T-helper 1 cell treated with Interleukin-12 subunit alpha and Interleukin-12 subunit beta and Interleukin-4 antibody, amounts not matched to agents 30 μg/mL and 1 μg/mL, for 36 hours (primary cell): ENCODE data around the gene TRAF3.

Experiments used
- H3K27ac Mint-ChIP-seq: one replicate; pipeline ENCODE4 v1.8.0; 2021; ENCODE audit warnings: mild to moderate bottlenecking, mixed read lengths
- H3K27me3 Mint-ChIP-seq: one replicate; pipeline ENCODE4 v1.8.0; 2021; ENCODE audit warnings: low read depth, mixed read lengths
- H3K36me3 Mint-ChIP-seq: one replicate; pipeline ENCODE4 v1.8.0; 2021; ENCODE audit warnings: low read depth, mixed read lengths
- H3K4me1 Mint-ChIP-seq: one replicate; pipeline ENCODE4 v1.8.0; 2021; ENCODE audit warnings: low read depth, mixed read lengths
- H3K4me3 Mint-ChIP-seq: one replicate; pipeline ENCODE4 v1.8.0; 2021; ENCODE audit warnings: mild to moderate bottlenecking, moderate library complexity, mixed read lengths
- H3K9me3 Mint-ChIP-seq: one replicate; pipeline ENCODE4 v1.8.0; 2021; ENCODE audit warnings: mixed read lengths

TRAF3 gene

GRCh38 chr14:102779574-102780315, 2.5 kb downstream of the TRAF3 start:
- Mint-ChIP-seq H3K27ac (peak overlapping the region; percentile 63), H3K9me3 (no peaks in the 10 kb centered on the region), H3K27me3 (no peaks in the 10 kb centered on the region), H3K4me1 (peaks cover 52% of the 10 kb centered on the region), H3K36me3 (peaks cover 30% of the 10 kb centered on the region), H3K4me3 (peak overlapping the region; percentile 89)

- peaks cover 30% of the 10 kb centered on the region for H3K36me3 Mint-ChIP-seq
- no peaks in the 10 kb centered on the region for H3K27me3 Mint-ChIP-seq
- no peak overlapping the region for H3K27ac Mint-ChIP-seq
- H3K4me3 Mint-ChIP-seq, result peak overlapping the region; percentile 68
- peaks cover 60% of the 10 kb centered on the region for H3K4me1 Mint-ChIP-seq
- no peaks in the 10 kb centered on the region for H3K9me3 Mint-ChIP-seq
These were observed 3.8 kb downstream of the TRAF3 start for GRCh38 chr14:102781063-102781462.

GRCh38 chr14:102782974-102783373, 5.7 kb downstream of the TRAF3 start:
- H3K27ac Mint-ChIP-seq, result no peak overlapping the region
- H3K4me3 Mint-ChIP-seq, result no peak overlapping the region
- H3K9me3 Mint-ChIP-seq, result no peaks in the 10 kb centered on the region
- peaks cover 34% of the 10 kb centered on the region for H3K36me3 Mint-ChIP-seq
- peaks cover 62% of the 10 kb centered on the region for H3K4me1 Mint-ChIP-seq
- H3K27me3 Mint-ChIP-seq, result no peaks in the 10 kb centered on the region

DNA sequence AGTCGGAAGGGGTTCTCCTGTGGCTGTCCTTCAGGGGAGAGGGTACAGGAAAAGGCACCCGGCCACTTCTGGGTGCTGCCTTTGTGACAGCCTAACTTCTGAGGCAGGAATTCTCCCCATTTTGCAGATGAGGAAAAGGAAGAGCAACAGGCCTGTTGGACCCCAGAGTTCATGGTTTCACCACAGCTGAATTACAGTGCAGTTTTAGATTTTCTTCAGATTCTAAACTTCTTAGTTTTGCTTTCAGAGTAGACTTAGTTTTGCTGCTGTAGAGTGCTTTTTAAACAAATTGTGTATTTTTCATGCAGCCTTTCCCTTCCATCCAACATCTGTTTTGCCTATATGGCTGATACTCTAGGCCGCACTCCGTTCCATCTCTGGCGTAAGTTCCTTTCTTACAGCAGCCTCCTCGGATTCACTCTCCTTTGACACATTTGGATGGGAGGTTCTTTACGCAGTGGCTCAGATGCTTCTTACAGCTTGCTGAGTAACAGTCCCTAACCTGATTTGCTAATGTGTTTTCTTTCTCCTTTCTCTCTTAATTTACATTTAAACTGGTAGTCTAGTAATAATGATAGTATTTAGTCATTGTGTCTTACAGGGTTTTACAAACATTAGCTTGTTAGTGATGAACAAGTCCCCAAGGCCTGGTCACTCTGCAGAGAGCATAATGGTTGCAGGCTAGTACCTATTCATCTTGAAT, 7.8 kb downstream of the TRAF3 start:
- Mint-ChIP-seq H3K4me3 (peak overlapping the region; percentile 8), H3K36me3 (peaks cover 21% of the 10 kb centered on the region), H3K4me1 (peaks cover 63% of the 10 kb centered on the region), H3K27ac (peak overlapping the region; percentile 72), H3K9me3 (no peaks in the 10 kb centered on the region), H3K27me3 (no peaks in the 10 kb centered on the region)

- Mint-ChIP-seq H3K27ac (peak overlapping the region; percentile 13), H3K9me3 (peaks cover 2% of the 10 kb centered on the region), H3K27me3 (no peaks in the 10 kb centered on the region), H3K4me3 (no peak overlapping the region), H3K36me3 (peaks cover 24% of the 10 kb centered on the region), H3K4me1 (peaks cover 66% of the 10 kb centered on the region)
These were observed 8.3 kb downstream of the TRAF3 start for GRCh38 chr14:102785595-102785963.

GRCh38 chr14:102786768-102787167, 9.5 kb downstream of the TRAF3 start:
- peak overlapping the region; percentile 45 for H3K4me3 Mint-ChIP-seq
- peaks cover 26% of the 10 kb centered on the region for H3K36me3 Mint-ChIP-seq
- peaks cover 66% of the 10 kb centered on the region for H3K4me1 Mint-ChIP-seq
- H3K9me3 Mint-ChIP-seq, result peaks cover 10% of the 10 kb centered on the region
- H3K27ac Mint-ChIP-seq, result peak overlapping the region; percentile 72
- no peaks in the 10 kb centered on the region for H3K27me3 Mint-ChIP-seq

DNA sequence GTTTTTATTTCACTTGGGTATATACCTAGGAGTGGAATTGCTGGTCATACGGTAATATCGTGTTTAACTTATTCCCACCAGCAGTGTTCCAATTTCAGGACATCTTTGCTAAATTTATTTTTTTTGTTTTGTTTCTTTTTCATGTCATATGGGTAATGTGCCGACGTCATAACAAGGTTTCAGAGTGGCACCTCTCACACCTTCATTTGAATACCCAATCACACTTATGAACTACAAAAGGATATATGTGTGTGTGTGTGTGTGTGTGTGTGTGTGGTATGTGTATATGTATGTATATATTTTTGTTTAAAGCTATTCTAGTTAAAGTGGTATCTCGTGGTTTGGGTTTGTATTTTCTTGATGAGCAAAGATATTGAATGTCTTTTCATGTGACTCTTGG, 12.1 kb downstream of the TRAF3 start:
- H3K27ac Mint-ChIP-seq, result peak overlapping the region; percentile 5
- peaks cover 45% of the 10 kb centered on the region for H3K36me3 Mint-ChIP-seq
- peaks cover 64% of the 10 kb centered on the region for H3K4me1 Mint-ChIP-seq
- H3K9me3 Mint-ChIP-seq, result peaks cover 26% of the 10 kb centered on the region
- H3K4me3 Mint-ChIP-seq, result no peak overlapping the region
- H3K27me3 Mint-ChIP-seq, result no peaks in the 10 kb centered on the region

DNA sequence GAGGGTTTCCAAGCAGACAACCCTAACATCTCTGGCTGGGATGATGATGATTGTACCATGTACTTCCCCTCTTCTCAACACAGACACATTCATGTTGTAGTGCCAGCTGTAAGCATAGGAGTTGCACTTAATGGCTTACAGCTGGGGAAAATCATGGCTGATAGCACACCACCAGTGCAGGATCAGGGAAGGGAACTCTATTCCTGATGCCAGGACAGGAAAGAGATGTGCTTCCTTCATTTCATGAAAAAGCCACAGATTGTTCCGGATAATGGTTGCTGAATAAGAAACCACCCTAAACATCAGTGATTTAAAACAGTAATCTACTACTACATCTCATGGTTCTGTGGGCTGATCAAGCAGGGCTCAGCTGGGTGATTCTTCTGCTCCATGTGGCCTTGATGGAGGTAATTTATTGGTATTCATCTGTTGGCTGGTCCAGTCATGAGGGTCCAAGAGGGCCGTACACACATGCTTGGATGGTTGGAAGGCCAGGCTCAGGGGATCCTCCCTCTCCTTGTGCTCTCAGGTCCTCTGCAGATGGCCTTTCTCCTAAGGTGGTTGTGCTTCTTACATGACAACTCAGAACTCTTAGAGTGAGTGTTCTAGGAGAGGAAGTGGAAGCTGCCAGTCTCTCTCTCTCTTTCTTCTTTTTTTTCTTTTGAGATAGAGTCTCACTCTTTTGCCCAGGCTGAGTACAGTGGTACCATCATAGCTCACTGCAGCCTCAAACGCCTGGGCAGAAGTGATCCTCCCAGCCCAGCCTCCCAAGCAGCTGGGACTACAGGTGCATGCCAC, 16.5 kb downstream of the TRAF3 start:
- Mint-ChIP-seq H3K27ac (peak overlapping the region; percentile 63), H3K9me3 (peaks cover 26% of the 10 kb centered on the region), H3K4me1 (peaks cover 57% of the 10 kb centered on the region), H3K27me3 (no peaks in the 10 kb centered on the region), H3K36me3 (peaks cover 43% of the 10 kb centered on the region), H3K4me3 (no peak overlapping the region)

DNA sequence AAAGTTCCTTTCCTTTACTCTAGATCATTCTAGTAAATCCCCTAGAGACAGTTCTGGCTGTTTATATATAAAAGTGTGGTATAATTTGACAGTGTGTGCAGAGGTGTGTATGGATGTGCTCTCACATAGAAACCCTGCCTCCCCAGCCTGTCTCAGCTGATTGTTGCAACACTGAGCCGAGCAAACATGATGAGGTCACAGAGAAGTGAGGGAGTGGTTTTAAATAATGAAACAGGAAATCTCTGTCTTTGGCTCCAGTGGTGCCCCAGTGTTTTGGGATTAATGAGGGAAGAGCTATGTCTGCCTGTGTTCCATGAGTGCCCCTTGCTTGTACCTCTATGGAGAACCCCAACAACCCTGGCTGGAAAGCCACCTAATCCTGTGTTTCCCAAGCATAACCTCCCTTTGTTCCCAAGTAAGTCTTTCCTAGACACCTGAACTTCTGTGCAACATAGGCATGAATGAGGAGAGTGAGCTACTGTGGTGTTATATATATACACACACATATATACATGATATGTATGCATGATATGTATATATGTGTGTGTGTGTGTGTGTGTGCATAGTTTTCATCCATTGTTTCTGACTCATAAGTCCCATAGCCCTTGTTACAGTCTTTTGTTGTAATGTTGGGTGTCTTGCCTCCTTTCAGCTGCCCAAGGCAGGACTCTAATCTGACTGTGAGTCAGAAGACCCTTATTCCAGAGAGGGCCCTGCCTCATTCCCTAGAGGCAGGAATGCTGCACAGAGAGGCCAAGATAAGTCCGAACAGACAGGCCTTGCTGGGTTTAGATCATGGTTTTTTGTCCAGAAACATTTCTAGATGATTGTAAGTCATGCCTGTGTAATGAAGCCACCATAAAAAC, 18.0 kb downstream of the TRAF3 start:
- H3K9me3 Mint-ChIP-seq, result peaks cover 26% of the 10 kb centered on the region
- H3K36me3 Mint-ChIP-seq, result peaks cover 36% of the 10 kb centered on the region
- no peak overlapping the region for H3K4me3 Mint-ChIP-seq
- peaks cover 58% of the 10 kb centered on the region for H3K4me1 Mint-ChIP-seq
- peak overlapping the region; percentile 87 for H3K27ac Mint-ChIP-seq
- no peaks in the 10 kb centered on the region for H3K27me3 Mint-ChIP-seq

DNA sequence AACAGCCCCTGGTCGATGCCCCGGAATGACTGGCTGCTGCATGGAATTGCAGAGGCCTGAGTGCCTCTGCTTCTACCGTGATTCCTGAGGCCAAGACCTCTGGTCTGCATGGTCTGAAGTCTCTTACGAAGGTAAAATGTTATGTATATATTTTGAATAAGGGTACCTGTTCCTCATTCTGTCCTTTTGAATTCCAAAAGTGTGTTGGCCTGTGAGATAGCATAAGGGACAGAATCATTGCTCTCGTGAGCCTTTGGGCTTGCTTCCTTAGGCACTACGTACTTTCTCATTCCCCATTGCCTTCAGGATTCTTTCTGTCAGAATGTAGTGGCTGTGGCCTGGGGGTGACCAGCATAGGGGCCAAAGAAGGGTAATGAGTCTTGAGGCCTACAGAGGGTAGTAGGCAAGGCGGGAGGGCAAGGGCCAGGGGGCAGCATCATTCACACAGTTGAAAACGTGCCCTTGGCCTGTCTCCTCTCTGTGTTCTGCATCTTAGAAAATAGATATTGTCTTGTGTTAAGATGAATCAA, 19.5 kb downstream of the TRAF3 start:
- Mint-ChIP-seq H3K27ac (no peak overlapping the region), H3K9me3 (peaks cover 17% of the 10 kb centered on the region), H3K27me3 (no peaks in the 10 kb centered on the region), H3K36me3 (peaks cover 26% of the 10 kb centered on the region), H3K4me3 (no peak overlapping the region), H3K4me1 (peaks cover 50% of the 10 kb centered on the region)

DNA sequence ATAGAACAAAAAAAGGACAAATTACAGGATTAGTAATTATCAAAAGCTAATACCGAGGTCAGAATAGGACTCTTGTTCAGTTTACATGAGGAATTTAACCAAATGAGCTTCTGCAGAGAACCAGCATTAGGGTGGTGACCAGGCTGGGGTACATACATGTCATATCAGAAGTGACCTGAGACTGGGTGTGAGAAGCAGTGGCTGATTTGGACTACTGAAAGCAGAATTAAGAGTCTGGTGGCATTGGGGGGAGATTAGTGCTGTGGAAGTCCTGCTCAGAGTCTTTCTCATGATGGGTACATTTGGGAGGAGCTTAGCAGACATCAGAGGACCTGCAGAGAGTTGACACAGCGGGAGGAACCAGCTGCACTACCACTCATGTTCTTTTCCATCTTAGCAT, 21.7 kb downstream of the TRAF3 start:
- peaks cover 3% of the 10 kb centered on the region for H3K9me3 Mint-ChIP-seq
- no peaks in the 10 kb centered on the region for H3K27me3 Mint-ChIP-seq
- H3K36me3 Mint-ChIP-seq, result peaks cover 16% of the 10 kb centered on the region
- H3K4me3 Mint-ChIP-seq, result no peak overlapping the region
- peaks cover 51% of the 10 kb centered on the region for H3K4me1 Mint-ChIP-seq
- no peak overlapping the region for H3K27ac Mint-ChIP-seq

DNA sequence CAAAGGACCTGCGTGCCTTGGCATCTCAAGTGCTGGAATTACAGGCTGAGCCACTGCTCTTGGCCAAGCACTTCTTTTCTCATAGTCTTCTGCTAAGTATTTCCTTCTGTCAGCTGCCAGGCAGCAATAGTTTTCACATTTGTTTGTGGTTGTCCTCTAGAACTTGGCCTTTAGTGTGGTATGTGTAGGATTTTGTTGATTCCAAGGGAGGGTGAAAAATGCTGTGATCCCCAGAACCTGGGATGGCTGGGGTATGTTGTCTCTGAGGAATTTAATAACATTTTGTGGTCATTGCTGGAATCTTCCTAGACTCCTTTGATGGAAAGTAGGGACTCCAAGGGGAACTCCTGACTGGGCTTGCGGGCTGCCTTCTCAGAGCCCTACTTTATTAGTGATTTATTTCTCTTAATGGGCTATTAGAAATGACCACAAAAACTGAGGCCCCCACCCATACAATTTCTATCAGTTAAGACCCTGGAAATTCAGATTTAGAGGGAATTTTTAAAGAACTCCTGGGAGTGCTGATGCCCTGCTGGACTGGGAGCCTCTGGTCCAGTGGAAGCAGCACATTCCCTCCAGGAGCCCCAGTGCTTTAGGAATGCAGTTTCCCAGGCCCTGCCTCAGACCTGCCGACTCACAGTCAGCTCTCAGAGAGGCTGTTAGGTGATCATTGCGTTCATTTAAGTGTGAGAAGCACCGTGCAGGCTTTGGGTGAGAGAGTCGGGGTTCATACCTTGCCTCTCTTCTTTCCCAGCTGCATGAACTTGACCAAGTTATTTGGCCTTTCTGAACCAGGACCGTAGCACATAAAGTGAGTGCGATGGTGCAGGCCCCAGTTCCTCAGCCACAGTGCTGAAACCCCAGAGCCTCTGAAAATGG, 22.7 kb downstream of the TRAF3 start:
- Mint-ChIP-seq H3K27ac (peak overlapping the region; percentile 13), H3K27me3 (no peaks in the 10 kb centered on the region), H3K36me3 (peaks cover 15% of the 10 kb centered on the region), H3K4me3 (no peak overlapping the region), H3K4me1 (peaks cover 50% of the 10 kb centered on the region), H3K9me3 (no peaks in the 10 kb centered on the region)
